ENCODE measurements around the gene PRRT1. TPM values are rescaled to one million over a fixed set of nuclear protein-coding genes. Genes with fewer than 3 reads are reported as not detected.

The PRRT1 gene
- total RNA-seq, 1 experiment from 2014 or later = 1.9 TPM

DNA sequence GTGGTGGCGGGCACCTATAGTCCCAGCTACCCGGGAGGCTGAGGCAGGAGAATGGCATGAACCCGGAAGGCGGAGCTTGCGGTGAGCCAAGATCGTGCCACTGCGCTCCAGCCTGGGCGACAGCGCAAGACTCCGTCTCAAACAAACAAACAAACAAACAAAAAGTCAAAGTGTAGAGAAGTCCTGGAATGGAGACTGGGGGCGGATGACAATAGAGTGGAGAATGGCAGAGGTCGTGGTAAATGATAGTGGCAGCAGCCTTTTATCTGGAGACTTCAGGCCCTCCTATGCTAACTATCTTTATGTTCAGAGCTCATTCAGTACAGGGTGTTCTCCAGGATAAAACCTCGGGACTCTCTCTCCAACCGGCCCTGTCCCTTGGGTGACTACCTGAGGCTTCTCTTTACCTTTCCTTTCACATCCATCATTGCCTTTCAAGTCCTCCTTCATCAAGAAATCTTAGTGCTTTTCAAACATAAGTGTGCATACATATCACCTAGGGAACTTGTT is 20.2 kb downstream of the PRRT1 start:
- DNase-seq = no peak
- no peak overlapping the region for H3K56ac ChIP-seq (ENCODE audit: insufficient read length, low read depth, low read length)
- H2BK120ac ChIP-seq (ENCODE audit: low read depth, low read length, poor library complexity, severe bottlenecking) = no peak overlapping the region
- Mint-ChIP-seq H3K4me3 (no peak overlapping the region; a peak in 2 of 5 replicates), H3K36me3 (ENCODE audit: insufficient read depth in 1 of 3, low read depth in 3 of 3) (peaks cover 0 to 5% (median 0%) of the 10 kb centered on the region in 3 experiments; a peak in 4 of 7 replicates), H3K4me1 (peaks cover 22 to 35% of the 10 kb centered on the region in 2 experiments), H3K9me3 (no peaks in the 10 kb centered on the region), H3K27me3 (ENCODE audit: low read depth) (peaks cover 7% of the 10 kb centered on the region), H3K27ac (no peak overlapping the region)
- no peak overlapping the region for H2AFZ ChIP-seq (ENCODE audit: low read length)
- H3K4me2 ChIP-seq (ENCODE audit: insufficient read depth, insufficient read length, low read length) = no peak overlapping the region
- H4K5ac ChIP-seq (ENCODE audit: insufficient read length, low read depth, low read length) = no peak overlapping the region
- H3K9ac ChIP-seq (ENCODE audit: extremely low read depth, insufficient read length, low read length) = no peak overlapping the region
- H2BK20ac ChIP-seq (ENCODE audit: low read depth, low read length, poor library complexity, severe bottlenecking) = no peak overlapping the region
- H4K20me1 ChIP-seq (ENCODE audit: control insufficient read depth, insufficient read depth, insufficient read length) = no peaks in the 10 kb centered on the region
- no peak overlapping the region for H4K8ac ChIP-seq (replicated peaks; ENCODE audit: insufficient read length, low read depth, low read length)
- H3T11ph ChIP-seq (ENCODE audit: low read length) = no peak overlapping the region
- no peak overlapping the region for H3K23ac ChIP-seq (ENCODE audit: insufficient read length, low read depth, low read length)
- no peak overlapping the region for H3K4ac ChIP-seq (ENCODE audit: low read depth, low read length)
- no peak overlapping the region for H3K27ac ChIP-seq (ENCODE audit: insufficient read length, low read depth, low read length)
- H3K9me3 ChIP-seq (ENCODE audit: control insufficient read depth, low read depth, low read length) = no peaks in the 10 kb centered on the region
- no peak overlapping the region for H2BK15ac ChIP-seq (ENCODE audit: low read depth, low read length)
- no peaks in the 10 kb centered on the region for H3K79me2 ChIP-seq (ENCODE audit: insufficient read depth, low read length)
- TF ChIP-seq, protein P1, sequence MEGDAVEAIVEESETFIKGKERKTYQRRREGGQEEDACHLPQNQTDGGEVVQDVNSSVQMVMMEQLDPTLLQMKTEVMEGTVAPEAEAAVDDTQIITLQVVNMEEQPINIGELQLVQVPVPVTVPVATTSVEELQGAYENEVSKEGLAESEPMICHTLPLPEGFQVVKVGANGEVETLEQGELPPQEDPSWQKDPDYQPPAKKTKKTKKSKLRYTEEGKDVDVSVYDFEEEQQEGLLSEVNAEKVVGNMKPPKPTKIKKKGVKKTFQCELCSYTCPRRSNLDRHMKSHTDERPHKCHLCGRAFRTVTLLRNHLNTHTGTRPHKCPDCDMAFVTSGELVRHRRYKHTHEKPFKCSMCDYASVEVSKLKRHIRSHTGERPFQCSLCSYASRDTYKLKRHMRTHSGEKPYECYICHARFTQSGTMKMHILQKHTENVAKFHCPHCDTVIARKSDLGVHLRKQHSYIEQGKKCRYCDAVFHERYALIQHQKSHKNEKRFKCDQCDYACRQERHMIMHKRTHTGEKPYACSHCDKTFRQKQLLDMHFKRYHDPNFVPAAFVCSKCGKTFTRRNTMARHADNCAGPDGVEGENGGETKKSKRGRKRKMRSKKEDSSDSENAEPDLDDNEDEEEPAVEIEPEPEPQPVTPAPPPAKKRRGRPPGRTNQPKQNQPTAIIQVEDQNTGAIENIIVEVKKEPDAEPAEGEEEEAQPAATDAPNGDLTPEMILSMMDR (conservative IDR thresholded peaks at IDR 0.05) = no peak
- no peak overlapping the region for H3K14ac ChIP-seq (ENCODE audit: insufficient read depth, low read length)
- no peak overlapping the region for H3K18ac ChIP-seq (ENCODE audit: insufficient read length, low read depth, low read length)
- no peaks in the 10 kb centered on the region for H3K4me1 ChIP-seq (ENCODE audit: insufficient read depth, low read length)
- H3K79me1 ChIP-seq (ENCODE audit: insufficient read depth, low read depth, low read length, poor library complexity, severe bottlenecking) = no peaks in the 10 kb centered on the region
- no peak overlapping the region for H2BK12ac ChIP-seq (ENCODE audit: insufficient read length, low read depth, low read length)
- H2BK5ac ChIP-seq (ENCODE audit: insufficient read length, low read length) = no peak overlapping the region
- no peak overlapping the region for H4K91ac ChIP-seq (ENCODE audit: insufficient read length, low read depth, low read length)
- no peaks in the 10 kb centered on the region for H3K27me3 ChIP-seq (ENCODE audit: insufficient read depth, low read length)
- no CpG with 5 or more reads among the region's 14 CpGs for WGBS (ENCODE audit: extremely low coverage, insufficient read length, low lambda C conversion rate)
- H3K23me2 ChIP-seq (ENCODE audit: insufficient read length, low read depth, low read length, poor library complexity, severe bottlenecking) = peaks cover 3% of the 10 kb centered on the region
- H2AK5ac ChIP-seq (ENCODE audit: insufficient read length, low read length) = no peak overlapping the region

Measured in H9 (cell line).